HepG2 (cell line): ENCODE data around the gene RSKR. TPM values are rescaled to one million over a fixed set of nuclear protein-coding genes. Genes with fewer than 3 reads are reported as not detected.
"Not testable (repeated sequence)": the region's sequence is repeated elsewhere in the genome, so short reads cannot be mapped to it uniquely, and the experiment has no call there.

Source experiments
- ATAC-seq: fragments of 200-7000 bp; cut with Tn5 transposase; 3 replicates; pipeline ENCODE4 v1.9.1; 2020; ENCODE audit warnings: mild to moderate bottlenecking, moderate library complexity
- BruUV-seq: library from RNA; stranded (reverse); fragments of 400-500 nt; replicated peaks from 2 replicates; lab custom pipeline; 2021; lab: Mats Ljungman, UMichigan
- CTCF ChIA-PET: fragments of 300-600 bp; formaldehyde crosslinking; extraction: SDS; loops from one replicate; lab custom pipeline; 2021; ENCODE audit warnings: low total read pairs, inconsistent platforms, low intra/inter-chr PET ratio; lab: Yijun Ruan, JAX
- POLR2A ChIA-PET: fragments of 350-600 bp; sonication (Branson Sonifier 250); formaldehyde crosslinking; loops from one replicate; lab custom pipeline; 2020; ENCODE audit warnings: antibody characterized with exemption, inconsistent platforms; lab: Yijun Ruan, JAX
- DNase-seq: peaks from one replicate; pipeline ENCODE4 v3.0.0-alpha.2; 2015; ENCODE audit warnings: low spot score
- FAIRE-seq: peaks from 3 replicates; lab custom pipeline; 2011; peaks lifted over from hg19 to GRCh38; lab: Jason Lieb, UNC
- H2AFZ ChIP-seq: one replicate; pipeline ENCODE4 v1.6.1; 2011; ENCODE audit warnings: low read length, inconsistent platforms
- H3K27ac ChIP-seq: fragments of 300-600 bp; 3 replicates; pipeline ENCODE4 v1.8.0; 2011; ENCODE audit warnings: mixed run types, mild to moderate bottlenecking, mixed read lengths, low read length, inconsistent platforms; ENCODE audit not compliant: insufficient read depth; ENCODE audit errors: extremely low read length
- H3K27me3 ChIP-seq, 2 experiments: fragments of 200-600 bp in 1 of 2; 2 replicates in 1 of 2; 3 replicates in 1 of 2; pipeline versions ENCODE4 v1.6.0 to v1.8.0; 2011; ENCODE audit warnings: low read length in 2 of 2, mild to moderate bottlenecking in 2 of 2, moderate library complexity in 2 of 2, inconsistent platforms in 1 of 2; ENCODE audit not compliant: insufficient read depth in 2 of 2, control insufficient read depth in 1 of 2
- H3K36me3 ChIP-seq, 2 experiments: fragments of 200-600 bp in 1 of 2; replicated peaks in 1 of 2; 2 replicates in 1 of 2; 3 replicates in 1 of 2; pipeline versions ENCODE4 v1.5.1 to v1.8.0; 2011; ENCODE audit warnings: low read length in 2 of 2, inconsistent platforms in 1 of 2; ENCODE audit not compliant: insufficient read depth in 2 of 2, control insufficient read depth in 1 of 2
- H3K4me1 ChIP-seq: 2 replicates; pipeline ENCODE4 v1.5.1; 2012; ENCODE audit warnings: low read length, inconsistent platforms; ENCODE audit not compliant: insufficient read depth
- H3K4me2 ChIP-seq: 2 replicates; pipeline ENCODE4 v1.6.0; 2011; ENCODE audit warnings: low read depth, low read length, inconsistent platforms
- H3K4me3 ChIP-seq, 3 experiments: fragments of 200-600 bp in 1 of 3; sonication (generic), shearing (Covaris generic) in 1 of 3; replicated peaks in 1 of 3; 2 replicates each; pipeline ENCODE4 v1.5.1; 2011 to 2016; ENCODE audit warnings: low read length in 3 of 3, inconsistent platforms in 2 of 3, low read depth in 2 of 3, mild to moderate bottlenecking in 2 of 3, control low read depth in 1 of 3, mixed read lengths in 1 of 3; ENCODE audit not compliant: insufficient read depth in 1 of 3
- H3K79me2 ChIP-seq: one replicate; pipeline ENCODE4 v1.6.1; 2011; ENCODE audit warnings: low read length, inconsistent platforms; ENCODE audit not compliant: insufficient read depth
- H3K9ac ChIP-seq: 2 replicates; pipeline ENCODE4 v1.6.0; 2011; ENCODE audit warnings: mild to moderate bottlenecking, low read depth, low read length, inconsistent platforms; ENCODE audit not compliant: insufficient read depth
- H3K9me3 ChIP-seq: 2 replicates; pipeline ENCODE4 v1.5.1; 2012; ENCODE audit warnings: mild to moderate bottlenecking, low read length
- H4K20me1 ChIP-seq: 2 replicates; pipeline ENCODE4 v1.6.0; 2011; ENCODE audit warnings: inconsistent platforms, mild to moderate bottlenecking, low read length, moderate library complexity; ENCODE audit not compliant: insufficient read depth
- WGBS: methylation state at CpG from one replicate; pipeline ENCODE4 v1.1.6; 2017; ENCODE audit warnings: low lambda C conversion rate; 5-methylcytosine and 5-hydroxymethylcytosine counted together
- in situ Hi-C: cut with HindIII; loops from 2 replicates; pipeline ENCODE4 v1.10.0; 2017; ENCODE audit warnings: low pct_unique_long_range_greater_than_20kb; ENCODE audit not compliant: extremely low pct_ligation_motif_present
- intact Hi-C: fragments of 100-400 bp; cut with micrococcal nuclease; formaldehyde crosslinking; loops from one replicate; pipeline ENCODE4 v1.10.0; 2022; ENCODE audit not compliant: unreplicated experiment
- polyA plus RNA-seq, 8 experiments: library from polyadenylated mRNA; depleted of rRNA in 3 of 8; stranded (reverse) in 7 of 8; unstranded in 1 of 8; fragments of >200 nt; fragmentation: Illumina TruSeq in 4 of 8; extraction: Trizol in 4 of 8; gene quantifications; 2 replicates each; pipeline versions ENCODE4 v1.2.1 to v1.2.3, GENCODE V29; 2011 to 2016; ENCODE audit warnings: low read depth in 4 of 8, missing spikeins in 1 of 8, mixed read lengths in 1 of 8; ENCODE audit not compliant: insufficient read depth in 1 of 8
- total RNA-seq, 5 experiments: library from RNA; depleted of rRNA; stranded (reverse); fragments of >200 nt; fragmentation: Illumina TruSeq; extraction: Trizol; gene quantifications; 2 replicates each; pipeline ENCODE4 v1.2.3, GENCODE V29; 2016; ENCODE audit warnings: low read depth in 1 of 5
- TF ChIP-seq, protein P1 (sequence below): sonication (generic); formaldehyde crosslinking; IDR thresholded peaks from 2 replicates; pipeline ENCODE4 v1.5.1; 2020; ENCODE audit warnings: mild to moderate bottlenecking, missing genetic modification reagents, moderate library complexity

RSKR gene
- total and polyA plus RNA-seq, 2 of the 13 experiments (the other 11 are each of a cell fraction or from before 2014, with no cell fraction given) = 5.0 to 10.4 TPM

DNA sequence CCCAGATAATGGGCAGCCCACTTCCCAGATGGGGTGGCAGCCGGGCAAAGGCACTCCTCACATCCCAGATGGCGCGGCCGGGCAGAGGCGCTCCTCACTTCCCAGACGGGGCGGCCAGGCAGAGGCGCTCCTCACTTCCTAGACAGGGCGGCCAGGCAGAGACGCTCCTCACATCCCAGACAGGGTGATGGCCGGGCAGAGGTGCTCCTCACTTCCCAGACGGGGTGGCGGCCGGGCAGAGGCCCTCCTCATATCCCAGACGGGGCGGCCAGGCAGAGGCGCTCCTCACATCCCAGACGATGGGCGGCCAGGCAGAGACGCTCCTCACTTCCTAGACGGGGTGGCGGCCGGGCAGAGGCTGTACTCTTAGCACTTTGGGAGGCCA is 45.5 kb upstream of the RSKR start:
- POLR2A ChIA-PET, H3K27ac ChIP-seq, ATAC-seq, in situ Hi-C loops, FAIRE-seq, DNase-seq, intact Hi-C loops, H3K9me3 ChIP-seq, H2AFZ ChIP-seq, H3K9ac ChIP-seq, H3K4me2 ChIP-seq, BruUV-seq, H3K4me3 ChIP-seq, H3K36me3 ChIP-seq, CTCF ChIA-PET, H4K20me1 ChIP-seq, H3K27me3 ChIP-seq: not testable (repeated sequence)
- WGBS = 96% methylated on average over 21 of the region's 23 CpGs
- Histone ChIP-seq H3K79me2 (peaks cover 52% of the 10 kb centered on the region), H3K4me1 (peaks cover 36% of the 10 kb centered on the region)

DNA sequence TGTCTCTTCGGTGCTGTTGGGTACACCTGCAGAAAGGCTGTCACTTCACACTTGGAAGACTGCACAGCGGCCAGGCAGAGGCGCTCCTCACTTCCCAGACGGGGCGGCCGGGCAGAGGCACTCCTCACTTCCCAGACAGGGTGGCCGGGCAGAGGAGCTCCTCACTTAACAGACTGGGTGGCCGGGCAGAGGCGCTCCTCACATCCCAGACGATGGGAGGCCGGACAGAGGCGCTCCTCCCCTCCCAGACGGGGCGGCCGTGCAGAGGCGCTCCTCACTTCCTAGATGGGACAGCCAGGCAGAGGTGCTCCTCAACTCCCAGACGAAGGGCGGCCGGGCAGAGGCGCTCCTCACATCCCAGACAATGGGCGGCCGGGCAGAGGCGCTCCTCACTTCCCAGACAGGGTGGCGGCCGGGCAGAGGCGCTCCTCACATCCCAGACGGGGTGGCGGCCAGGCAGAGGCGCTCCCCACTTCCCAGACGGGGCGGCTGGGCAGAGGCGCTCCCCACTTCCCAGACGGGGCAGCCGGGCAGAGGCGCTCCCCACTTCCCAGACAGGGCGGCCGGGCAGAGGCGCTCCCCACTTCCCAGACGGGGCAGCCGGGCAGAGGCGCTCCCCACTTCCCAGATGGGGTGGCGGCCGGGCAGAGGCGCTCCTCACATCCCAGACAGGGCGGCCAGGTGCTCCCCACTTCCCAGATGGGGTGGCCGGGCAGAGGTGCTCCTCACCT is 44.9 kb upstream of the RSKR start:
- H3K4me3 ChIP-seq, H4K20me1 ChIP-seq, ATAC-seq, FAIRE-seq, DNase-seq, H3K9me3 ChIP-seq, H2AFZ ChIP-seq, H3K27ac ChIP-seq, H3K36me3 ChIP-seq, CTCF ChIA-PET, intact Hi-C loops, H3K9ac ChIP-seq, H3K27me3 ChIP-seq, H3K4me2 ChIP-seq, BruUV-seq, in situ Hi-C loops: not testable (repeated sequence)
- TF ChIP-seq, protein P1, sequence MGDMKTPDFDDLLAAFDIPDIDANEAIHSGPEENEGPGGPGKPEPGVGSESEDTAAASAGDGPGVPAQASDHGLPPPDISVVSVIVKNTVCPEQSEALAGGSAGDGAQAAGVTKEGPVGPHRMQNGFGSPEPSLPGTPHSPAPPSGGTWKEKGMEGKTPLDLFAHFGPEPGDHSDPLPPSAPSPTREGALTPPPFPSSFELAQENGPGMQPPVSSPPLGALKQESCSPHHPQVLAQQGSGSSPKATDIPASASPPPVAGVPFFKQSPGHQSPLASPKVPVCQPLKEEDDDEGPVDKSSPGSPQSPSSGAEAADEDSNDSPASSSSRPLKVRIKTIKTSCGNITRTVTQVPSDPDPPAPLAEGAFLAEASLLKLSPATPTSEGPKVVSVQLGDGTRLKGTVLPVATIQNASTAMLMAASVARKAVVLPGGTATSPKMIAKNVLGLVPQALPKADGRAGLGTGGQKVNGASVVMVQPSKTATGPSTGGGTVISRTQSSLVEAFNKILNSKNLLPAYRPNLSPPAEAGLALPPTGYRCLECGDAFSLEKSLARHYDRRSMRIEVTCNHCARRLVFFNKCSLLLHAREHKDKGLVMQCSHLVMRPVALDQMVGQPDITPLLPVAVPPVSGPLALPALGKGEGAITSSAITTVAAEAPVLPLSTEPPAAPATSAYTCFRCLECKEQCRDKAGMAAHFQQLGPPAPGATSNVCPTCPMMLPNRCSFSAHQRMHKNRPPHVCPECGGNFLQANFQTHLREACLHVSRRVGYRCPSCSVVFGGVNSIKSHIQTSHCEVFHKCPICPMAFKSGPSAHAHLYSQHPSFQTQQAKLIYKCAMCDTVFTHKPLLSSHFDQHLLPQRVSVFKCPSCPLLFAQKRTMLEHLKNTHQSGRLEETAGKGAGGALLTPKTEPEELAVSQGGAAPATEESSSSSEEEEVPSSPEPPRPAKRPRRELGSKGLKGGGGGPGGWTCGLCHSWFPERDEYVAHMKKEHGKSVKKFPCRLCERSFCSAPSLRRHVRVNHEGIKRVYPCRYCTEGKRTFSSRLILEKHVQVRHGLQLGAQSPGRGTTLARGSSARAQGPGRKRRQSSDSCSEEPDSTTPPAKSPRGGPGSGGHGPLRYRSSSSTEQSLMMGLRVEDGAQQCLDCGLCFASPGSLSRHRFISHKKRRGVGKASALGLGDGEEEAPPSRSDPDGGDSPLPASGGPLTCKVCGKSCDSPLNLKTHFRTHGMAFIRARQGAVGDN (CRISPR knock-in tag) = peak; percentile 54
- 94% methylated on average over 25 of the region's 46 CpGs for WGBS
- POLR2A ChIA-PET = interaction anchor here (1.7 kb wide), 1 partner anchor 14 kb away, joined by 13 read pairs; the partner anchor contains the start of gene BLTP2
- H3K79me2 ChIP-seq = peaks cover 47% of the 10 kb centered on the region
- H3K4me1 ChIP-seq = peaks cover 31% of the 10 kb centered on the region
